ENCODE measurements around the gene HYCC2.
"Not testable (repeated sequence)": the region's sequence is repeated elsewhere in the genome, so short reads cannot be mapped to it uniquely, and the experiment has no call there.

HYCC2 gene

DNA sequence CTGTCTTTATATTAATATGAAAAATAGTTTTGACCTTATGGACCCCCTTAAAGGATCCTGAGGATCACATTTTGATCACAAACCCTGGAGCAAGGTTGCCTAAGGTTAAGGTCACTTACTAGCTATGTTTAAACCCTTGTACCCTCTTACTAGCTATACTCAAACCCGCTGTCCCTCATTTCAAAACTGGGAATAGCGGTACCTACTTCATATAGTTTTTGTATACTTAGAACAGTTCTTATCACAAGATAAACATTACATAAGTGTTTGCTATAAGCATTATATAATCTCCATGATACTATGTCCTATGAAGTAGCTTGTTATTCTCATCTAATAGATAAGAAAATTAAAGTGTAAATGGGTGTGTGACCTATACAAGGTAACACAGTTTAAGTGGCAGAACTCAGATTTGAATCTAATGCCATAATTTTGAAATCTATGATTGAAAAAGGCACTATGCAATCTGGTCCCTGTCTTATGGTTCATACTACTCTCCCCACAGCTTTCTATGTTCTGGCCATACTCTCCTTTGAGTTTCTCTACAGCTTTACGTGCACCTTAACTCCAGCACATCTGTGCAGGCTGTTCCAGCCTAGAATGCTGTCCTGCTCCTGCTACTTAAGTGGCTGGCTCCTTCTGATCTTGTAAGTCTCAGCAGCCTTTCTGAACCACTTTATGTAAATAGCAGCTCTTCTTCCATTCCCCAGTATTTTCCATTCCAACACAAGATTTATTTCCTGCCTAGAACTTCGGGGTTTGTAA lies 30.4 kb downstream of the HYCC2 start:
- H3K79me2 ChIP-seq (ENCODE audit: insufficient read depth, low read length) = peaks cover 11% of the 10 kb centered on the region
- no peak overlapping the region for H3K4me3 ChIP-seq (ENCODE audit: low read length, poor library complexity, severe bottlenecking)
- no peaks in the 10 kb centered on the region for H4K20me1 ChIP-seq (ENCODE audit: insufficient read depth, low read length, poor library complexity, severe bottlenecking)
- H3K27me3 ChIP-seq (ENCODE audit: insufficient read depth, low read length, poor library complexity, severe bottlenecking) = no peaks in the 10 kb centered on the region
- no peaks in the 10 kb centered on the region for H3F3A ChIP-seq (ENCODE audit: low read depth)
- no peak overlapping the region for H3K9ac ChIP-seq (ENCODE audit: low read depth, low read length, poor library complexity, severe bottlenecking)
- no peak overlapping the region for H2AFZ ChIP-seq (ENCODE audit: low read length)
- H3K36me3 ChIP-seq (ENCODE audit: insufficient read depth, low read length) = peaks cover 16% of the 10 kb centered on the region; the same call in 1 of the 2 replicates
- no peaks in the 10 kb centered on the region for H3K4me1 ChIP-seq (ENCODE audit: insufficient read depth, low read length, poor library complexity, severe bottlenecking)
- H3K9me3 ChIP-seq (ENCODE audit: insufficient read depth, low read depth, low read length) = 0 out of 2 replicates have a peak, but pooled peaks cover 2% of the 10 kb centered on the region
- H3K9me2 ChIP-seq (replicated peaks; ENCODE audit: low read depth, low read length) = no peaks in the 10 kb centered on the region
- no peak for TF ChIP-seq EZH2phosphoT487 (IDR thresholded peaks at IDR 0.05; ENCODE audit: borderline replicate concordance)
- TF ChIP-seq, protein P1, sequence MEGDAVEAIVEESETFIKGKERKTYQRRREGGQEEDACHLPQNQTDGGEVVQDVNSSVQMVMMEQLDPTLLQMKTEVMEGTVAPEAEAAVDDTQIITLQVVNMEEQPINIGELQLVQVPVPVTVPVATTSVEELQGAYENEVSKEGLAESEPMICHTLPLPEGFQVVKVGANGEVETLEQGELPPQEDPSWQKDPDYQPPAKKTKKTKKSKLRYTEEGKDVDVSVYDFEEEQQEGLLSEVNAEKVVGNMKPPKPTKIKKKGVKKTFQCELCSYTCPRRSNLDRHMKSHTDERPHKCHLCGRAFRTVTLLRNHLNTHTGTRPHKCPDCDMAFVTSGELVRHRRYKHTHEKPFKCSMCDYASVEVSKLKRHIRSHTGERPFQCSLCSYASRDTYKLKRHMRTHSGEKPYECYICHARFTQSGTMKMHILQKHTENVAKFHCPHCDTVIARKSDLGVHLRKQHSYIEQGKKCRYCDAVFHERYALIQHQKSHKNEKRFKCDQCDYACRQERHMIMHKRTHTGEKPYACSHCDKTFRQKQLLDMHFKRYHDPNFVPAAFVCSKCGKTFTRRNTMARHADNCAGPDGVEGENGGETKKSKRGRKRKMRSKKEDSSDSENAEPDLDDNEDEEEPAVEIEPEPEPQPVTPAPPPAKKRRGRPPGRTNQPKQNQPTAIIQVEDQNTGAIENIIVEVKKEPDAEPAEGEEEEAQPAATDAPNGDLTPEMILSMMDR (conservative IDR thresholded peaks at IDR 0.05; ENCODE audit: low read length) = no peak
- no peak overlapping the region for H3K4me2 ChIP-seq (ENCODE audit: low read depth, low read length, poor library complexity, severe bottlenecking)

DNA sequence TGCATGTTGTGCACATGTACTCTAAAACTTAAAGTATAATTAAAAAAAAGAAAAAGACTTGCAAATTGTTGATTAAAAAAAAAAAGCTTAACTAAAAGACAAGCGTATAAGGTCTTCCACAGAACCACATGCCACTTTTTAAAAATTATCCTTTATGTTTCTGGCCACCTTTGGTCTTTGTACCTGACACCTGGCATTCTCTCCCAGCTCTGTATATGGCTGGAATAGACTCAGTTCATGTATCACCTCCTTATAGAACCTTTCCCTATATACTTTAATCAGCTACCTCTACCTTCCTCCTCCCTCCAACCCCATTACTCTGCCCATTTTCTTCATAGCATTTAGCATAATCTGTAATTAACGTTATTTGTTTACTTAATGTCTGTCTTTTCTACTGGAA lies 32.6 kb downstream of the HYCC2 start:
- Histone ChIP-seq H3K9me3 (ENCODE audit: insufficient read depth, low read depth, low read length) (0 out of 2 replicates have a peak, but pooled peaks cover 2% of the 10 kb centered on the region), H3K4me2 (ENCODE audit: low read depth, low read length, poor library complexity, severe bottlenecking) (no peak overlapping the region), H3K4me3 (ENCODE audit: low read length, poor library complexity, severe bottlenecking) (no peak overlapping the region), H3K4me1 (ENCODE audit: insufficient read depth, low read length, poor library complexity, severe bottlenecking) (no peaks in the 10 kb centered on the region), H3K27me3 (ENCODE audit: insufficient read depth, low read length, poor library complexity, severe bottlenecking) (no peaks in the 10 kb centered on the region), H3F3A (ENCODE audit: low read depth) (no peaks in the 10 kb centered on the region), H3K79me2 (ENCODE audit: insufficient read depth, low read length) (peaks cover 11% of the 10 kb centered on the region; the same call in 1 of the 2 replicates), H3K36me3 (ENCODE audit: insufficient read depth, low read length) (peaks cover 11% of the 10 kb centered on the region; the same call in 1 of the 2 replicates), H2AFZ (ENCODE audit: low read length) (no peak overlapping the region), H4K20me1 (ENCODE audit: insufficient read depth, low read length, poor library complexity, severe bottlenecking) (no peaks in the 10 kb centered on the region), H3K9ac (ENCODE audit: low read depth, low read length, poor library complexity, severe bottlenecking) (no peak overlapping the region), H3K9me2 (replicated peaks; ENCODE audit: low read depth, low read length) (no peaks in the 10 kb centered on the region)
- TF ChIP-seq EZH2phosphoT487 (IDR thresholded peaks at IDR 0.05; ENCODE audit: borderline replicate concordance) = no peak

DNA sequence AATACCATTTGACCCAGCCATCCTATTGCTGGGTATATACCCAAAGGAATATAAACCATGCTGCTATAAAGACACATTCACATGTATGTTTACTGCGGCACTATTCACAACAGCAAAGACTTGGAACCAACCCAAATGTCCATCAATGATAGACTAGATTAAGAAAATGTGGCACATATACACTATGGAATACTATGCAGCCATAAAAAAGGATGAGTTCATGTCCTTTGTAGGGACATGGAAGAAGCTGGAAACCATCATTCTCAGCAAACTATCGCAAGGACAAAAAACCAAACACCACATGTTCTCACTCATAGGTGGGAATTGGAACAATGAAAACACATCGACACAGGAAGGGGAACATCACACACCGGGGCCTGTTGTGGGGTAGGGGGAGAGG lies 33.1 kb downstream of the HYCC2 start:
- not testable (repeated sequence) for H3K27me3 ChIP-seq (ENCODE audit: insufficient read depth, low read length, poor library complexity, severe bottlenecking); H3F3A ChIP-seq (ENCODE audit: low read depth); H4K20me1 ChIP-seq (ENCODE audit: insufficient read depth, low read length, poor library complexity, severe bottlenecking); H3K36me3 ChIP-seq (ENCODE audit: insufficient read depth, low read length); H3K4me2 ChIP-seq (ENCODE audit: low read depth, low read length, poor library complexity, severe bottlenecking); H3K4me1 ChIP-seq (ENCODE audit: insufficient read depth, low read length, poor library complexity, severe bottlenecking); H2AFZ ChIP-seq (ENCODE audit: low read length); H3K9me2 ChIP-seq (replicated peaks; ENCODE audit: low read depth, low read length); H3K4me3 ChIP-seq (ENCODE audit: low read length, poor library complexity, severe bottlenecking); H3K9ac ChIP-seq (ENCODE audit: low read depth, low read length, poor library complexity, severe bottlenecking); H3K9me3 ChIP-seq (ENCODE audit: insufficient read depth, low read depth, low read length)
- peaks cover 11% of the 10 kb centered on the region; the same call in 1 of the 2 replicates for H3K79me2 ChIP-seq (ENCODE audit: insufficient read depth, low read length)

DNA sequence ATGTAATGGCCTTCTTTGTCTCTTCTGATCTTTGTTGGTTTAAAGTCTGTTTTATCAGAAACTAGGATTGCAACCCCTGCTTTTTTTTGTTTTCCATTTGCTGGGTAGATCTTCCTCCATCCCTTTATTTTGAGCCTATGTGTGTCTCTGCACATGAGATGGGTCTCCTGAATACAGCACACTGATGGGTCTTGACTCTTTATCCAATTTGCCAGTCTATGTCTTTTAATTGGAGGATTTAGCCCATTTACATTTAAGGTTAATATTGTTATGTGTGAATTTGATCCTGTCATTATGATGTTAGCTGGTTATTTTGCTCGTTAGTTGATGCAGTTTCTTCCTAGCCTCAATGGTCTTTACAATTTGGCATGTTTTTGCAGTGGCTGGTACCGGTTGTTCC lies 37.1 kb downstream of the HYCC2 start:
- not testable (repeated sequence) for H3K36me3 ChIP-seq (ENCODE audit: insufficient read depth, low read length); H3K4me1 ChIP-seq (ENCODE audit: insufficient read depth, low read length, poor library complexity, severe bottlenecking); H3K4me3 ChIP-seq (ENCODE audit: low read length, poor library complexity, severe bottlenecking); H3F3A ChIP-seq (ENCODE audit: low read depth); H3K4me2 ChIP-seq (ENCODE audit: low read depth, low read length, poor library complexity, severe bottlenecking); H3K27me3 ChIP-seq (ENCODE audit: insufficient read depth, low read length, poor library complexity, severe bottlenecking); H3K9ac ChIP-seq (ENCODE audit: low read depth, low read length, poor library complexity, severe bottlenecking); H3K9me3 ChIP-seq (ENCODE audit: insufficient read depth, low read depth, low read length); H4K20me1 ChIP-seq (ENCODE audit: insufficient read depth, low read length, poor library complexity, severe bottlenecking); H2AFZ ChIP-seq (ENCODE audit: low read length); H3K9me2 ChIP-seq (replicated peaks; ENCODE audit: low read depth, low read length); H3K79me2 ChIP-seq (ENCODE audit: insufficient read depth, low read length)

All from Loucy (cell line).